ENCODE results near the gene TBX10. TPM values are rescaled to one million over a fixed set of nuclear protein-coding genes. Genes with fewer than 3 reads are reported as not detected.

Gene TBX10
- total and polyA plus RNA-seq, 2 of the 8 experiments (the other 6 are each of a cell fraction or from before 2014, with no cell fraction given), result 0.09 TPM; not detected in 1

DNA sequence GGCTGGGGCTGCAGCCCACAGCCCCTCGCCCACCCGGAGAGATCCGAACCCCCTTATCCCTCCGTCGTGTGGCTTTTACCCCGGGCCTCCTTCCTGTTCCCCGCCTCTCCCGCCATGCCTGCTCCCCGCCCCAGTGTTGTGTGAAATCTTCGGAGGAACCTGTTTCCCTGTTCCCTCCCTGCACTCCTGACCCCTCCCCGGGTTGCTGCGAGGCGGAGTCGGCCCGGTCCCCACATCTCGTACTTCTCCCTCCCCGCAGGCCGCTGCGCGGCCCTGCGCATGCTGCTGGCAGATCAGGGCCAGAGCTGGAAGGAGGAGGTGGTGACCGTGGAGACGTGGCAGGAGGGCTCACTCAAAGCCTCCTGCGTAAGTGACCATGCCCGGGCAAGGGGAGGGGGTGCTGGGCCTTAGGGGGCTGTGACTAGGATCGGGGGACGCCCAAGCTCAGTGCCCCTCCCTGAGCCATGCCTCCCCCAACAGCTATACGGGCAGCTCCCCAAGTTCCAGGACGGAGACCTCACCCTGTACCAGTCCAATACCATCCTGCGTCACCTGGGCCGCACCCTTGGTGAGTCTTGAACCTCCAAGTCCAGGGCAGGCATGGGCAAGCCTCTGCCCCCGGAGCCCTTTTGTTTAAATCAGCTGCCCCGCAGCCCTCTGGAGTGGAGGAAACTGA is 55.2 kb downstream of the TBX10 start:
- peak overlapping the region; percentile 86 to 92 for H3K4me2 ChIP-seq (ENCODE audit: insufficient read depth in 1 of 2, low read depth in 2 of 2, low read length in 2 of 2)
- H4K5ac ChIP-seq (ENCODE audit: insufficient read length, low read depth, low read length), result no peak overlapping the region
- peak overlapping the region; percentile 55 to 84 (median 79) for H3K9ac ChIP-seq (replicated peaks in 1 of 4; ENCODE audit: extremely low read depth in 1 of 4, low read depth in 3 of 4, low read length in 3 of 4)
- 16% methylated on average over 28 of the region's 33 CpGs; no CpG with 5 or more reads in 1 of the 2 experiments for WGBS, 2 experiments (ENCODE audit: extremely low coverage in 1 of 2, insufficient coverage in 1 of 2, insufficient read length in 1 of 2, insufficient replicate concordance in 2 of 2, low coverage in 1 of 2, low lambda C conversion rate in 2 of 2, missing lambda C conversion rate in 1 of 2)
- H3K4me1 ChIP-seq (replicated peaks in 1 of 4; ENCODE audit: control insufficient read depth in 3 of 4, insufficient read depth in 4 of 4, low read length in 3 of 4), result peaks cover 5 to 33% (median 17%) of the 10 kb centered on the region in 4 experiments
- H3K18ac ChIP-seq (ENCODE audit: extremely low read depth, low read length), result peak overlapping the region; percentile 71
- no peak overlapping the region for H2BK120ac ChIP-seq (replicated peaks; ENCODE audit: low read depth, low read length)
- FAIRE-seq (no peak), DNase-seq (ENCODE audit: low read depth in 1 of 2, low spot score in 2 of 2) (peak in 1 of 2 experiments; percentile 60)
- H2BK12ac ChIP-seq (ENCODE audit: low read depth, low read length), result peak overlapping the region; percentile 80; the same call in 1 of the 2 replicates
- H2AK5ac ChIP-seq (ENCODE audit: low read depth, low read length), result peak overlapping the region; percentile 17; the same call in 1 of the 2 replicates
- no peak overlapping the region for H3K14ac ChIP-seq (ENCODE audit: insufficient read length)
- H3K4ac ChIP-seq (replicated peaks; ENCODE audit: insufficient read length, low read depth, low read length), result no peak overlapping the region
- peak overlapping the region; percentile 95; the same call in 1 of the 2 replicates for H4K8ac ChIP-seq (ENCODE audit: extremely low read depth, insufficient read depth, low read length)
- peaks cover 8 to 10% of the 10 kb centered on the region in 2 experiments for H4K20me1 ChIP-seq (replicated peaks in 1 of 2; ENCODE audit: control insufficient read depth in 1 of 2, insufficient read depth in 2 of 2, low read length in 2 of 2)
- H3K56ac ChIP-seq (replicated peaks; ENCODE audit: insufficient read length, low read depth, low read length), result peak overlapping the region; percentile 70
- H3K79me1 ChIP-seq (ENCODE audit: low read depth, low read length), result peaks cover 10% of the 10 kb centered on the region
- H2AFZ ChIP-seq (ENCODE audit: low read length), result no peak overlapping the region
- CTCF ChIA-PET (ENCODE audit: partially characterized antibody), result interaction anchor here (0.6 to 4.3 kb wide), 8 partner anchors 9 to 341 kb away, joined by 3 to 20 read pairs (median 8); no protein-coding TSS in a partner anchor
- peak overlapping the region; percentile 51 to 87 (median 77) for H3K4me3 ChIP-seq (ENCODE audit: extremely low read depth in 1 of 4, insufficient read depth in 2 of 4, low read depth in 3 of 4, low read length in 4 of 4)
- H2BK15ac ChIP-seq (ENCODE audit: low read length), result no peak overlapping the region; the same call in 1 of the 2 replicates
- H3K23ac ChIP-seq (ENCODE audit: insufficient read length), result no peak overlapping the region
- peaks cover 0 to 27% of the 10 kb centered on the region in 2 experiments; a peak in 2 of 4 replicates for H3K79me2 ChIP-seq (ENCODE audit: control insufficient read depth in 1 of 2, insufficient read depth in 2 of 2, low read length in 2 of 2)
- 0 out of 7 replicates have a peak, but pooled peaks cover 0 to 2% (median 0%) of the 10 kb centered on the region in 4 experiments for H3K27me3 ChIP-seq (replicated peaks in 1 of 4; ENCODE audit: control insufficient read depth in 3 of 4, extremely low read depth in 1 of 4, insufficient read depth in 3 of 4, low read length in 3 of 4)
- peak overlapping the region; percentile 75 for H3K27ac ChIP-seq (ENCODE audit: low read depth, low read length)
- H4K91ac ChIP-seq (replicated peaks; ENCODE audit: insufficient read length, low read length), result peak overlapping the region; percentile 70
- H2BK20ac ChIP-seq (ENCODE audit: low read length), result no peak overlapping the region
- POLR2A ChIA-PET (ENCODE audit: partially characterized antibody), result interaction anchor here (1.1 to 6.7 kb wide), 15 partner anchors 10 to 232 kb away, joined by 3 to 71 read pairs (median 17); partner anchors contain the start of gene NUDT8
- H3K23me2 ChIP-seq (ENCODE audit: low read depth, low read length), result peaks cover 5% of the 10 kb centered on the region; the same call in 1 of the 2 replicates
- peaks cover 6 to 34% (median 21%) of the 10 kb centered on the region in 4 experiments; a peak in 6 of 8 replicates for H3K36me3 ChIP-seq (ENCODE audit: control insufficient read depth in 2 of 4, insufficient read depth in 4 of 4, low read length in 3 of 4)
- H2BK5ac ChIP-seq (ENCODE audit: low read depth, low read length), result peak overlapping the region; percentile 88
- no peaks in the 10 kb centered on the region for H3K9me3 ChIP-seq (ENCODE audit: insufficient read depth in 2 of 2, low read depth in 1 of 2, low read length in 1 of 2)
- TF ChIP-seq, protein P1, sequence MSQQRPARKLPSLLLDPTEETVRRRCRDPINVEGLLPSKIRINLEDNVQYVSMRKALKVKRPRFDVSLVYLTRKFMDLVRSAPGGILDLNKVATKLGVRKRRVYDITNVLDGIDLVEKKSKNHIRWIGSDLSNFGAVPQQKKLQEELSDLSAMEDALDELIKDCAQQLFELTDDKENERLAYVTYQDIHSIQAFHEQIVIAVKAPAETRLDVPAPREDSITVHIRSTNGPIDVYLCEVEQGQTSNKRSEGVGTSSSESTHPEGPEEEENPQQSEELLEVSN (IDR thresholded peaks at IDR 0.05), result peak; percentile 74
- TF ChIP-seq TAF7 (optimal IDR thresholded peaks at IDR 0.05; ENCODE audit: borderline replicate concordance, low read depth, low read length) (peak; percentile 52), EP300 (IDR thresholded peaks at IDR 0.05; ENCODE audit: borderline replicate concordance in 1 of 2, low read depth in 2 of 2, low read length in 2 of 2) (no peak), EZH2 (IDR thresholded peaks at IDR 0.05; ENCODE audit: low read depth, low read length, severe bottlenecking) (no peak), PHF8 (conservative IDR thresholded peaks at IDR 0.05; ENCODE audit: low read depth, low read length) (no peak), YY1 (IDR thresholded peaks at IDR 0.05; ENCODE audit: low read depth, low read length) (no peak), ASH2L (IDR thresholded peaks at IDR 0.05; ENCODE audit: low read length) (peak; percentile 32), NRF1 (IDR thresholded peaks at IDR 0.05; ENCODE audit: low read depth, low read length) (no peak), SAP30 (IDR thresholded peaks at IDR 0.05; ENCODE audit: insufficient read depth, insufficient replicate concordance, low read length) (peak; percentile 12), SP1 (IDR thresholded peaks at IDR 0.05; ENCODE audit: low read depth, low read length) (no peak)
